ENCODE data around the gene WWOX.

The WWOX gene

GRCh38 chr16:78931678-78932077 lies 832.2 kb downstream of the WWOX start:
- no peak for FAIRE-seq
- no peak for DNase-seq (ENCODE audit: insufficient read length, low spot score)

GRCh38 chr16:78932355-78932943 lies 833.0 kb downstream of the WWOX start:
- FAIRE-seq, result no peak
- DNase-seq (ENCODE audit: insufficient read length, low spot score), result no peak

- FAIRE-seq (no peak), DNase-seq (ENCODE audit: insufficient read length, low spot score) (no peak)
Measured at GRCh38 chr16:78936060-78936459, 836.6 kb downstream of the WWOX start.

GRCh38 chr16:78939597-78939996 lies 840.1 kb downstream of the WWOX start:
- DNase-seq (ENCODE audit: insufficient read length, low spot score) (no peak), FAIRE-seq (no peak)

GRCh38 chr16:78942625-78943245 lies 843.3 kb downstream of the WWOX start:
- DNase-seq (ENCODE audit: insufficient read length, low spot score), result no peak
- no peak for FAIRE-seq

- DNase-seq (ENCODE audit: insufficient read length, low spot score) (no peak), FAIRE-seq (no peak)
Measured at GRCh38 chr16:78945336-78945735, 845.9 kb downstream of the WWOX start.

- no peak for FAIRE-seq
- DNase-seq (ENCODE audit: insufficient read length, low spot score), result no peak
Measured at GRCh38 chr16:78946556-78946955, 847.1 kb downstream of the WWOX start.

GRCh38 chr16:78950768-78951167 lies 851.3 kb downstream of the WWOX start:
- DNase-seq (ENCODE audit: insufficient read length, low spot score) (no peak), FAIRE-seq (no peak)

GRCh38 chr16:78952630-78953029 lies 853.2 kb downstream of the WWOX start:
- FAIRE-seq (no peak), DNase-seq (ENCODE audit: insufficient read length, low spot score) (no peak)

GRCh38 chr16:78953526-78953925 lies 854.1 kb downstream of the WWOX start:
- FAIRE-seq, result no peak
- DNase-seq (ENCODE audit: insufficient read length, low spot score), result no peak

GRCh38 chr16:78955206-78955605 lies 855.8 kb downstream of the WWOX start:
- FAIRE-seq, result no peak

GRCh38 chr16:78956859-78957258 lies 857.4 kb downstream of the WWOX start:
- DNase-seq (ENCODE audit: insufficient read length, low spot score) (no peak), FAIRE-seq (no peak)

More at GRCh38 chr16:78955206-78955605, 855.8 kb downstream of the WWOX start:
- no peak for DNase-seq (ENCODE audit: insufficient read length, low spot score)

GRCh38 chr16:78957317-78958100 lies 858.1 kb downstream of the WWOX start:
- DNase-seq (ENCODE audit: insufficient read length, low spot score), result no peak

GRCh38 chr16:78961464-78961863 lies 862.0 kb downstream of the WWOX start:
- DNase-seq (ENCODE audit: insufficient read length, low spot score) (no peak), FAIRE-seq (no peak)

More at GRCh38 chr16:78957317-78958100, 858.1 kb downstream of the WWOX start:
- no peak for FAIRE-seq

GRCh38 chr16:78962457-78962929 lies 863.0 kb downstream of the WWOX start:
- FAIRE-seq (no peak), DNase-seq (ENCODE audit: insufficient read length, low spot score) (no peak)

- FAIRE-seq, result no peak
Measured at GRCh38 chr16:78967948-78968347, 868.5 kb downstream of the WWOX start.

GRCh38 chr16:78969721-78970120 lies 870.3 kb downstream of the WWOX start:
- no peak for DNase-seq (ENCODE audit: insufficient read length, low spot score)
- FAIRE-seq, result no peak

More at GRCh38 chr16:78967948-78968347, 868.5 kb downstream of the WWOX start:
- no peak for DNase-seq (ENCODE audit: insufficient read length, low spot score)

GRCh38 chr16:78970650-78971049 lies 871.2 kb downstream of the WWOX start:
- DNase-seq (ENCODE audit: insufficient read length, low spot score), result no peak
- FAIRE-seq, result no peak

- DNase-seq (ENCODE audit: insufficient read length, low spot score), result no peak
- no peak for FAIRE-seq
Measured at GRCh38 chr16:78972006-78972405, 872.6 kb downstream of the WWOX start.

- FAIRE-seq (no peak), DNase-seq (ENCODE audit: insufficient read length, low spot score) (no peak)
Measured at GRCh38 chr16:78972986-78973385, 873.5 kb downstream of the WWOX start.

GRCh38 chr16:78976212-78976611 lies 876.8 kb downstream of the WWOX start:
- DNase-seq (ENCODE audit: insufficient read length, low spot score), result no peak
- FAIRE-seq, result no peak

- DNase-seq (ENCODE audit: insufficient read length, low spot score) (no peak), FAIRE-seq (no peak)
Measured at GRCh38 chr16:78980825-78981224, 881.4 kb downstream of the WWOX start.

Data from HTR-8/SVneo (cell line).